ENCODE results near the gene PLEKHB2. TPM values are rescaled to one million over a fixed set of nuclear protein-coding genes. Genes with fewer than 3 reads are reported as not detected.

Gene PLEKHB2
- total RNA-seq, 4 donors from 2014 or later, result 48.6 to 116 (median 59.0) TPM

DNA sequence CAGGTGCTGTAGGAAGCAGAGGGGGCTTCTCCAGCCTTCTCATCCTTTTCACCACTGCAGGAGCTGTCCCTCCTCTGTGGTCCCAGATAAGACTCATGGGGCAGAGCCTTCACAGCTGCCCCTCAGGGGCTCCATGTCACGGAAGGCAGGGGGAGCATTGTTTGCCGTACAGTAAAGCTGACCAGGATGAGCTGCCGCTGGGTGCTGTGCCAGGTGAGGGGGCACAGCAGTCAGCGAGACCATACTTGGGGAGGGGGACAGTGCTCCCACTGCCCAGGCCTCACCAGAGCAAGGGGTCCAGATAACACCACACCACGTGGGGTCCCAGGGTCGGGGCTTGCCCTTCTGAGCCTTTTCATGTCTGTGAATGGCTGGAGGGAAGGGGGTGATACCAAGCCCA lies 46.3 kb downstream of the PLEKHB2 start:
- TF ChIP-seq, protein P1, sequence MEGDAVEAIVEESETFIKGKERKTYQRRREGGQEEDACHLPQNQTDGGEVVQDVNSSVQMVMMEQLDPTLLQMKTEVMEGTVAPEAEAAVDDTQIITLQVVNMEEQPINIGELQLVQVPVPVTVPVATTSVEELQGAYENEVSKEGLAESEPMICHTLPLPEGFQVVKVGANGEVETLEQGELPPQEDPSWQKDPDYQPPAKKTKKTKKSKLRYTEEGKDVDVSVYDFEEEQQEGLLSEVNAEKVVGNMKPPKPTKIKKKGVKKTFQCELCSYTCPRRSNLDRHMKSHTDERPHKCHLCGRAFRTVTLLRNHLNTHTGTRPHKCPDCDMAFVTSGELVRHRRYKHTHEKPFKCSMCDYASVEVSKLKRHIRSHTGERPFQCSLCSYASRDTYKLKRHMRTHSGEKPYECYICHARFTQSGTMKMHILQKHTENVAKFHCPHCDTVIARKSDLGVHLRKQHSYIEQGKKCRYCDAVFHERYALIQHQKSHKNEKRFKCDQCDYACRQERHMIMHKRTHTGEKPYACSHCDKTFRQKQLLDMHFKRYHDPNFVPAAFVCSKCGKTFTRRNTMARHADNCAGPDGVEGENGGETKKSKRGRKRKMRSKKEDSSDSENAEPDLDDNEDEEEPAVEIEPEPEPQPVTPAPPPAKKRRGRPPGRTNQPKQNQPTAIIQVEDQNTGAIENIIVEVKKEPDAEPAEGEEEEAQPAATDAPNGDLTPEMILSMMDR (IDR thresholded peaks at IDR 0.05; ENCODE audit: low read depth), result no peak

DNA sequence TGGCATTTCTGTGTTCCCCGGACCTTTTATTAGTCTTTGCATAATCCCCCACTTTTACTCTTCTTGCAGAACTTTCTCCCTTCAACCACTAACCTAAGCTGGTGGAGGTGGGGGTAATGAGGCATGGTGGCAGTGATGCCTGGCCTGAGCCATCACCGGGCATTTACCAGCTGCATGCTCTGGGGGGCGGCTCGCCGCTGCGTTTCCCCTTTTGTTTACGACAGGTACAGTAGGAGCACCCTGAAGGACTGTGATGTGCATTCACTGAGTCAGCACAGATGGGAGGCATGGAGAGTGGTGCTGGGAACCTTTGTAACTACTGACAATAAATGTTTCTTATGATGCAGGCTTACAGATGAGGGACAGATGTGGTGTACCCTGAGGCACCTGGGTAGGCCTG lies 46.9 kb downstream of the PLEKHB2 start:
- TF ChIP-seq, protein P1 (IDR thresholded peaks at IDR 0.05; ENCODE audit: low read depth), result no peak

DNA sequence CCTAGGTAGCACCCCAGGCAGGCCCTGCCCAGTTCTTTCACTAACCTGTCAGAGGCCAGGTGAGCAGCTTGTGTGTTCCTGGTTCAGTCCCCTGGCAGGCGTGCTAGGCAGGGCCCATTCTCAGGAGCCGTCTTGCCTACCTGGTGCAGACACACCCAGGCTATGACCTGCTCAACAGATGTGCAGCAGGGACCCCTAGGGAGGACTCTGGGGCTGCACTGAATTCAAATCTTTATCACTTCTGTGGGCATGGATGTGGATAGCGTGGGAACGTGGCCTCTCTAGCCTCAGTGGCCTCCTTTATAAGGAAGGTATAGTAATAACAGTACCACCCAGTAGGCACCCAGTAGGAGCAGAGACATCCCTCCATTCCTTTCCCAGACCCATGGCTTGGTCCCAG lies 48.4 kb downstream of the PLEKHB2 start:
- TF ChIP-seq, protein P1 (IDR thresholded peaks at IDR 0.05; ENCODE audit: low read depth), result no peak

DNA sequence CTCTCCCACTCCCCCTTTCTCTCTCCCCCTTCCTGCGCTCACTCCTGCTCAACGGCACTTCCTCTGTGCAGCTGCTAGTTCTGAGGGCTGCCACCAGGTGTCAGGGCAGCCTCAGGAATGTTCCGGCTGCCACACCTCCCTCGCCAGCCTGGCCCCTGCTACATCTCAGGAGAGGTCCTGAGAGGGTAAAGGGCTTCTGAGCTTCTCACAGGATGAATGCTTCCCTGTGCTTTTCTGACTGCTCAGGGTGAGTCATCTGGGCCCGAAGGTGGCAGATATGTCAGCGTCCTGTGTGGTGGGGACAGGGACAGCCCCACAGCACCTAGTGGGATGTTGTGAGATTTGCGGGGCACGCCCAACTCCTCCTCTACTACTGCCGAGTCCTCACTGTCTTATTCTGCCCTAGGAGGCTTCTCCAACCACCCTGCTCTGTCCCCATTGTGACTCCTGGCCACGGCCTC lies 49.0 kb downstream of the PLEKHB2 start:
- TF ChIP-seq, protein P1 (IDR thresholded peaks at IDR 0.05; ENCODE audit: low read depth), result no peak

DNA sequence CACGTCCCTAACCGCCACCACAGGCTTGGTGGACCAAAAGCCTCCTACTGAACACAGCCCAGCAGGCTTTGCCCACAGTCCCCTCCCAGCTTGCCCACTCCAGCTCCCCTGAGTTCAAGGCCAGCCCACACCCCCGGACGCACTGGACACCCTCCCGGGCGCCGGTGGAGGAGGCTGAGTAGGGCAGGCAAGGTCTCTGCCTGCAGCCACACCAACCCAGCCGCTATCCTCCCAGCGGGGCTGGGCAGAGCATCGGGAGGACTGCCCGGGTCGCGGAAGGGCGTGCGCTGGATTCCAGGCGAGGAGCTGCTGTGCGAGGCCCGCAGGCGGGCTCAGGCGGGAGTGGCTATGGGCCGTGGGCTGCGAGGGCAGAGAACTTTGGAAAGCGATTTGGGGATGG lies 49.5 kb downstream of the PLEKHB2 start:
- TF ChIP-seq, protein P1 (IDR thresholded peaks at IDR 0.05; ENCODE audit: low read depth), result no peak

DNA sequence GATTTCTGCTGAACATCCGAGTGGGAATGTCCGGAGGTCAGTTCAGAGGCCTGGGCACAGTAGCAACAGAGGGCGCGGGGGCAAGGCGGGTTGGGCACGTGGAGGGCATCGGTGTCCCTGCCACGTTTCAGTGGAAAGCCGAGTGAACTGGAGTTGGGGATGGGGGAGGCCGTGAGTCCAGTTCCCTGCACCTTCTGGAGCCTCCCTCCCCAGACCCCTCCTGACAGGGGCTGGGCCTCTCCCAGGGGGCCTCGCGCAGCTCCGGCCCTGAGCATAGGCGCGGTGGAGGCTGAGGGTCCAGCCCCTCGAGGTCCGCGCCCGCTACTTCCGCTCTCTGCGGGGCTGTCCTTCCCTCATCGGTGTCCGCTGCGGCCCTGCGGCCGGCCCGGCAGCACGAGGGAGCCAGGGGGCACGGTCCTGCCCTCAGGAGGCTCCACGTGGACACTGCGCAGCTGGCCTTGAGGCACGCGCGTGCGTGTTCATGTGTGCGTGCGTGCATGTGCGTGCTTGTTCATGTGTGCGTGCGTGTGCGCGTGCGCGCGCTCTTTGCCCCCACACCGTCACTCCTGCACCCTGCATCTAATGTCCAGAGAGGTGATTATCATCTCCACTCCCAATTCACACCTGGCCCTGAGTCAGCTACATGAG lies 50.2 kb downstream of the PLEKHB2 start:
- TF ChIP-seq, protein P1 (IDR thresholded peaks at IDR 0.05; ENCODE audit: low read depth), result no peak

DNA sequence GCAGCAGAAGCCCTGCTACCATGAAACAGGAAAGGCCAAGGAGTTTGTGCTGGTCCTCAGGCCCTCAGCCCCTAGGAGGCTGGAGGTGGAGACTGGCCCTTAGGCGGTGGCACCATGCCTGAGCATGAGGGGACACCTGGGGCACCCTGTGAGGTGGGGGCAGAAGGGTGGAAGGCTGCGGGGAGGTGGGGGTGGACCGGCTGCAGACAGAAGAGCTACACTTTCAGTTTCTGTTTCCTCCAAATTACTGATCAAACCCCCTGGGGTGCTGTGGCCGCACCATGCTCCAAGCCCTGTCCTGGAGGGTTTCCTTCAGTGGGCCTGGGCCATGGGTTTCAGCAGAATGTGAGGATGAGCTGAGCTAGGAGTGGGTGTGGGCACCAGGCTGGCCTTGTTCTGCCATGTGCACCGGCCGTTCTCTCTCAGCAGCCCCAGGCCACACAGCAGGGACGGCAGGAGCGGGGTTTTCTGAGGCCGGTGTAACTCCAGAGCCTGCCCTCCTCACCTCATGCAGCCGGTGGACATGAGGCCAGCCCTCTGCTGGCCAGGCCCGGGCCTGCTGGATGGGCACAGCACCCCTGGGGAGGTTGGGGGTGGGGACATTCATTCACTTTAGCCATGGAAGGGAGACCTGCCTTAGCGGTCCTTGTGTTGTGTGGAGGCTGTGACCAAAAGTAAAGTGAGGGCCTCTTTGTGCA lies 51.5 kb downstream of the PLEKHB2 start:
- TF ChIP-seq, protein P1 (IDR thresholded peaks at IDR 0.05; ENCODE audit: low read depth), result no peak
